ENCODE measurements around the gene LHX1.

- no peak for TF ChIP-seq POLR2A (IDR thresholded peaks at IDR 0.05)
- TF ChIP-seq, protein P1, sequence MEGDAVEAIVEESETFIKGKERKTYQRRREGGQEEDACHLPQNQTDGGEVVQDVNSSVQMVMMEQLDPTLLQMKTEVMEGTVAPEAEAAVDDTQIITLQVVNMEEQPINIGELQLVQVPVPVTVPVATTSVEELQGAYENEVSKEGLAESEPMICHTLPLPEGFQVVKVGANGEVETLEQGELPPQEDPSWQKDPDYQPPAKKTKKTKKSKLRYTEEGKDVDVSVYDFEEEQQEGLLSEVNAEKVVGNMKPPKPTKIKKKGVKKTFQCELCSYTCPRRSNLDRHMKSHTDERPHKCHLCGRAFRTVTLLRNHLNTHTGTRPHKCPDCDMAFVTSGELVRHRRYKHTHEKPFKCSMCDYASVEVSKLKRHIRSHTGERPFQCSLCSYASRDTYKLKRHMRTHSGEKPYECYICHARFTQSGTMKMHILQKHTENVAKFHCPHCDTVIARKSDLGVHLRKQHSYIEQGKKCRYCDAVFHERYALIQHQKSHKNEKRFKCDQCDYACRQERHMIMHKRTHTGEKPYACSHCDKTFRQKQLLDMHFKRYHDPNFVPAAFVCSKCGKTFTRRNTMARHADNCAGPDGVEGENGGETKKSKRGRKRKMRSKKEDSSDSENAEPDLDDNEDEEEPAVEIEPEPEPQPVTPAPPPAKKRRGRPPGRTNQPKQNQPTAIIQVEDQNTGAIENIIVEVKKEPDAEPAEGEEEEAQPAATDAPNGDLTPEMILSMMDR (IDR thresholded peaks at IDR 0.05), result no peak
Measured at GRCh38 chr17:36894177-36894576, 43.1 kb upstream of the LHX1 start.
